Motor neuron (in vitro differentiated cells): Measurements from ENCODE around the gene NECTIN1. TPM values are rescaled to one million over a fixed set of nuclear protein-coding genes. Genes with fewer than 3 reads are reported as not detected.

Experiments
- ATAC-seq, 8 experiments: fragments of 200-7000 bp; cut with Tn5 transposase; replicated peaks in 6 of 8; 2 replicates each; pipeline ENCODE4 v1.8.0; 2021; ENCODE audit warnings: mild to moderate bottlenecking in 8 of 8, moderate library complexity in 8 of 8
- H3K27ac ChIP-seq, 2 donors: fragments of 250-450 bp; sonication (Bioruptor Pico); 2 replicates each; pipeline ENCODE4 v1.9.0; 2021; ENCODE audit warnings: antibody characterized with exemption in 2 of 2, mild to moderate bottlenecking in 2 of 2, moderate library complexity in 1 of 2
- H3K4me1 ChIP-seq, 2 donors: fragments of 250-450 bp; sonication (Bioruptor Pico); replicated peaks in 1 of 2; 2 replicates each; pipeline ENCODE4 v1.6.1; 2021; ENCODE audit warnings: antibody characterized with exemption in 2 of 2, mild to moderate bottlenecking in 2 of 2, moderate library complexity in 1 of 2
- H3K4me3 ChIP-seq, 5 donors: fragments of 250-450 bp; sonication (Bioruptor Pico); 2 replicates each; pipeline ENCODE4 v1.9.0; 2021; ENCODE audit warnings: antibody characterized with exemption in 5 of 5, mild to moderate bottlenecking in 5 of 5, moderate library complexity in 4 of 5
- WGBS, 10 experiments: fragments of 450-650 bp; shearing (Covaris generic); methylation state at CpG; one replicate each; pipeline ENCODE4 v1.0.0; 2022; 5-methylcytosine and 5-hydroxymethylcytosine counted together
- in situ Hi-C, 9 experiments: fragments of 400-800 bp; cut with MboI; loops; one replicate each; pipeline ENCODE4 v1.15.0; 2021; ENCODE audit warnings: low sequenced_read_pairs in 9 of 9, low pct_unique_long_range_greater_than_20kb in 2 of 9; ENCODE audit not compliant: unreplicated experiment in 9 of 9
- total RNA-seq, 8 experiments: library from RNA; unstranded; fragments of 300-600 nt; gene quantifications; 2 replicates each; pipeline versions ENCODE4 v1.2.3 to v1.2.4, GENCODE V29; 2022

NECTIN1 gene
- total RNA-seq, 8 experiments from 2014 or later: 7.2 to 35.9 (median 19.1) TPM

DNA sequence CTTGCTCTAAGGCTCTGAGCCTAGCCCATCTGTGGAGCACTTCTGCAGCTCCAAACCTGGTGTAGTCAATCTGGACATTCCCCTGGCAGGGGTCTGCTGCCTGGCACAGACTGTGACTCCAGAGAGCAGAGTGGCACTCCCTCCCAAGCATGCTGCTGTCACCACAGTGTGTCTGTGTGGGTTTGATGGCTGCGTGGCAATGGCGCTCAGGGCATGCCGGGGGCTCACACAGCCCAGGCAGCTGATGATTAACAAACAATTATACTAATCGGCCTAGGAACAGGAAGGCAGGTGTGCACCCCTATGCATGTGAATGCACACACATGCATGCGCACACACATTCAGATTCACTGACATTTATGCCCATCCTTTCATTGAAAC, 9.0 kb upstream of the NECTIN1 start:
- H3K27ac ChIP-seq: no peak overlapping the region
- H3K4me3 ChIP-seq: no peak overlapping the region
- WGBS, 10 experiments: 20 to 94% (median 89%) methylated on average over 1 to 3 of the region's 5 CpGs; no CpG with 5 or more reads in 6 of the 10 experiments
- no peak for ATAC-seq
- peaks cover 26 to 28% of the 10 kb centered on the region in 2 donors for H3K4me1 ChIP-seq
- in situ Hi-C loops: loop anchor here in 1 of 9 experiments (10.0 to 25.0 kb wide), 2 partner anchors 251 to 367 kb away; no protein-coding TSS in a partner anchor

DNA sequence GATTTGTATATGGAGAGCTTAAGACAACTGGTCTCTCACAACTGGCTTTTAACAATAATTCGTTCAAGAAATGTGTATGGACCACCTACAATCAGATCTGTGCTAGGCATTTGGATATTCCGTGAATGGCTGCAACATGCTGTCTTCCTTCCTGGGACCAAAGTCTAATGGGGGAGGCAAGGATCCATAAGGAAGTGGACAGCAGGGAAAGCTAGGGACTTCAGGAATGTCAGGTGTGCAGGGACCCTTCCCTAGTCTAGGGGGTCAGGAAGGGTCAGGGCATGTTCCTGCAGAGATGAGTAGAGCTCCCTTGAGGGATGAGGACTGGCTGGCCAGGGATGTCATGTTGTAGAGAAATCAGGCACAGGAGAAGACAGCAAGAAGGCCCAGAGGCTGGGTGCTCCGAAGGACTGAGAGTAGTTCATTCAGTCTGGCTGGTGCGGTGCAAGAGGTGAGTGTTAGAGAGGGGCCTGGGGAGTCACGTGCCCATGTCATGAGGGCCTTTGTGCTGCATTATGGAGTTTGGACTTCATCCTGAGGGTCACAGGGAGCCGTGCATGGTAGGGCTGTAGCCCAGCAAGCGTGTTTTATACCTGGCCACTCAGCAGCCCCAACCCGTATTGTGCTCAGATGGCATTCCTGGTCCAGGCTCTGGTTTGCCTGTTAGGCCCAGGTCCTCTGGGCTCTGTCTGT, 8.5 kb upstream of the NECTIN1 start:
- in situ Hi-C loops: loop anchor here in 1 of 9 experiments (10.0 to 25.0 kb wide), 2 partner anchors 250 to 367 kb away; no protein-coding TSS in a partner anchor
- Histone ChIP-seq H3K4me1 (peaks cover 22 to 23% of the 10 kb centered on the region in 2 donors), H3K4me3 (no peak overlapping the region), H3K27ac (no peak overlapping the region)
- no peak for ATAC-seq
- WGBS, 10 experiments: 70 to 100% (median 91%) methylated on average over 1 to 8 of the region's 8 CpGs; no CpG with 5 or more reads in 4 of the 10 experiments

DNA sequence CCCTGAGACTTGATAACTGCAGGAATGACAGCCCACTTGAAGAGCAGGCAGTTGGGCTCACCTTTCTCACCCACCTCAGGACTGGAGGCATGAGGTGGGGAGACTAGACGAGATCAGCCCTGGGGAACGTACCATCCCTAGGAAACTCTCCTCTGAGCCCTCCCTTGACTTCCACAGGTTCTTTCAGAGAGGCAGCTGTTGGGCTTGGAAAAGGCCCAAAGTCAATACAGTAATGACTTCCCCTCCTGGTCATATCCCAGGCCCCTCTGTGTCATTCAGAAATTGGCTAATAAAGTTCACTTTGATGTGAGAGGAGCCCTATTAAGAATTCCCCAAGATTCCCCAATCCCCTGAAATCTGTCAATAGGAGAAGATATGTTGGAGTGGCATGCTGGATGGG, 5.8 kb upstream of the NECTIN1 start:
- peaks cover 13 to 14% of the 10 kb centered on the region in 2 donors for H3K4me1 ChIP-seq
- H3K27ac ChIP-seq: no peak overlapping the region
- WGBS, 10 experiments: 92 to 100% (median 100%) methylated on average over 1 to 2 of the region's 2 CpGs; no CpG with 5 or more reads in 7 of the 10 experiments
- H3K4me3 ChIP-seq: no peak overlapping the region
- in situ Hi-C loops: loop anchor here in 1 of 9 experiments (10.0 to 25.0 kb wide), 2 partner anchors 247 to 370 kb away; no protein-coding TSS in a partner anchor
- ATAC-seq: no peak

DNA sequence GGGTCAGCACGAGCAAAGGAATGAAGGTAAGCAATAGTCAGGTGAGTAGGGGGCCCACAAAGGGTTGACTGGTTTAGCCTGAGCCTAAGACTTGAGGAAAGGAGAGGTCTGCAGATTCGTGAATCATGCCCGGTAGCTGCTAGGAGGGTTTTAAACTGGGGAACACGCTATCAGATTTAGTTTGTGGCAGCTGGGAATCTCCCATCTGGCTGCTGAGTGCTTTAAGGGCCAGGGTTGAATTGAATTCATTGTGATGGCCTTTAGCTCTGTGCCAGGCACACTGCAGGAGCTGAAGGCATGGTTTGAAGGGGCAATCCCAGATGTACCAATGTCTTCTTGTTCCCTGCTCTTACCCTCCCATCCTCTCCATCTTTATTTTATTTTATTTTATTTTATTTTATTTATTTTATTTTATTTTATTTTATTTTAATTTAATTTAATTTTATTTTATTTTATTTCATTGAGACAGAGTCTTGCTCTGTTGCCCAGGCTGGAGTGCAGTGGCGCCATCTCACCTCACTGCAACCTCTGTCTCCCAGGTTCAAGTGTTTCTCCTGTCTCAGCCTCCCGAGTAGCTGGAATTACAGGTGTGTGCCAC, 1.9 kb upstream of the NECTIN1 start:
- peaks cover 5 to 12% of the 10 kb centered on the region in 2 donors for H3K4me1 ChIP-seq
- in situ Hi-C loops: loop anchor here in 1 of 9 experiments (10.0 to 25.0 kb wide), 2 partner anchors 244 to 374 kb away; no protein-coding TSS in a partner anchor
- no peak overlapping the region for H3K27ac ChIP-seq
- ATAC-seq: no peak
- H3K4me3 ChIP-seq: no peak overlapping the region
- WGBS, 10 experiments: 50 to 100% (median 89%) methylated on average over 1 to 5 of the region's 6 CpGs

DNA sequence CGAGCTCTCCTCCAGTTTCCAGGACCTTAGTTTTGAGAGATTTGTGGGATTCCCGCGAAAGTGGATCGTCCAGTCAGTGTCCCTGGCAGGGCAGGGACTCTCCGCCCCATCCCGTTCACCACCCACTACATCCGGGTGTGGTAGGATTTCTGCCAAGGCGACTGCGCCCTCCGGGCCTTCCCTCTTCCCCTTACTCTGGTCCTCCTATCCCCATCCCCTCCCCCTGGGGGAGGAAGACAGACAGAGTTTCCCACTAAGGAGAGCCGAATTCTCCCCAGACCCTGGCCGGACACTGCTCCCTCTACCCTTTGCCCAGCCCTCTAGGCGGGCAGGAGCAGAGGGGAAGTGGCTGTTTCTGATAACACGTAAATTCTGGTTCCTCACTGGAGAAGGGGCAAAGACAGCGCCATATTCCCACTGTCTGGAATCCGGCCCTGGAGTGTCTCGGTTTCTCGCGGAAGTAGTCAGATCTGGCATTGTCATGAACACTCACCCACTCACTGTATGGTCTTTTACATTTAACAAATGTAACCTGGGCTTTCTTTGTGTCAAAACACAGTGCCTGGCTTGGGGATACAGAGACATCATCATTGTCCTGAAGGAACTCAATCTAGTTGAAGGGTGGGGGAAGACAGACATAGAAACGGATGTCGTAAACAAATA, 1.1 kb upstream of the NECTIN1 start:
- Histone ChIP-seq H3K4me3 (no peak overlapping the region), H3K27ac (no peak overlapping the region), H3K4me1 (peaks cover 13 to 20% of the 10 kb centered on the region in 2 donors)
- in situ Hi-C loops: loop anchor here in 1 of 9 experiments (10.0 to 25.0 kb wide), 2 partner anchors 243 to 375 kb away; no protein-coding TSS in a partner anchor
- peak in 3 of 8 experiments; percentile 3 to 21 (median 13) for ATAC-seq
- WGBS, 10 experiments: 30 to 78% (median 76%) methylated on average over 2 to 7 of the region's 21 CpGs; no CpG with 5 or more reads in 4 of the 10 experiments

DNA sequence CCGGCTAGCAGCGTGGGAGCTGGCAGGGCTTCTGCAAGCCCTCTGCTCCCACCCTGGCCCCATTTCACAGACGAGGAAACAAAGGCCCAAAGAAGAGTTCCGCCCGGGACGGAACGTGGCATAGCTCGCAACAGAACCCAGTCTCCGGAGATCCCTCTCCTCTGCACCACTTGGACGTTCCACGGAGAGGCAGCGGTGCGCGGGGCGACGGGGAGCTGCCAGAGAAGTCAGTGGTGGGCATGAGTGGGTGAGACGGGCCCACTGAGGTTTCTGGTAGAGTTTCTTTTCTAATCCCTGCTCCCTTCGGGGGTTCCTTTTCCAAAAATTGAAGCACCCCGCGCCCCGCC, 554 bp upstream of the NECTIN1 start:
- in situ Hi-C loops: loop anchor here in 1 of 9 experiments (25.0 kb wide), 1 partner anchor 242 kb away; no protein-coding TSS in a partner anchor
- peaks cover 18 to 25% of the 10 kb centered on the region in 2 donors for H3K4me1 ChIP-seq
- 0 to 80% (median 60%) methylated on average over 1 to 3 of the region's 21 CpGs; no CpG with 5 or more reads in 7 of the 10 experiments for WGBS, 10 experiments
- peak overlapping the region in 1 of 2 donors; percentile 86 for H3K27ac ChIP-seq
- H3K4me3 ChIP-seq: peak overlapping the region; percentile 60 to 91 (median 88)
- ATAC-seq: peak in 4 of 8 experiments; percentile 3 to 7 (median 6)

DNA sequence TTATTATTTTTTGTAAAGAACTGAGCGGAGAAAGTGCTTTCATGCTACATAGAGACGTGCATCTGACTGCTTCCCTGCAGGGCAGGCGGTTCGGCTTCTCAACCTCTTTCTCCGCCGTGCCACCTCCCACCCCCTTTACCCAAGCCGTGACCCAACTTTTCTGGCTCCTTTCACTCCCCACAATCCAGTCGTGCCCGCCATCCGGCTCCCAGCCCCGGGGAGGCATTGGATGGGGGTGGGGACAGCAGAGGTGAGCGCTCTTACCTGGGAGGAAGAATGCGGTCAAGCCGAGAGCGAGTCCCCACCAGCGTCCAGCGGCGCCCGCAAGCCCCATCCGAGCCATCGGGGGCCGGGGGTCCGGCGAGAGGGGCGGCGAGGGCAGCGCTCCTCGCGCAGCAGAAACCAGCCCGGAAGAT, 781 bp downstream of the NECTIN1 start:
- peak overlapping the region; percentile 60 to 91 (median 88) for H3K4me3 ChIP-seq
- peaks cover 31 to 38% of the 10 kb centered on the region in 2 donors for H3K4me1 ChIP-seq
- in situ Hi-C loops: loop anchor here in 1 of 9 experiments (25.0 kb wide), 1 partner anchor 241 kb away; no protein-coding TSS in a partner anchor
- peak in 2 of 8 experiments; percentile 0 to 1 for ATAC-seq
- peak overlapping the region; percentile 86 to 89 for H3K27ac ChIP-seq
- 0 to 2% methylated on average over 5 to 7 of the region's 30 CpGs; no CpG with 5 or more reads in 8 of the 10 experiments for WGBS, 10 experiments

DNA sequence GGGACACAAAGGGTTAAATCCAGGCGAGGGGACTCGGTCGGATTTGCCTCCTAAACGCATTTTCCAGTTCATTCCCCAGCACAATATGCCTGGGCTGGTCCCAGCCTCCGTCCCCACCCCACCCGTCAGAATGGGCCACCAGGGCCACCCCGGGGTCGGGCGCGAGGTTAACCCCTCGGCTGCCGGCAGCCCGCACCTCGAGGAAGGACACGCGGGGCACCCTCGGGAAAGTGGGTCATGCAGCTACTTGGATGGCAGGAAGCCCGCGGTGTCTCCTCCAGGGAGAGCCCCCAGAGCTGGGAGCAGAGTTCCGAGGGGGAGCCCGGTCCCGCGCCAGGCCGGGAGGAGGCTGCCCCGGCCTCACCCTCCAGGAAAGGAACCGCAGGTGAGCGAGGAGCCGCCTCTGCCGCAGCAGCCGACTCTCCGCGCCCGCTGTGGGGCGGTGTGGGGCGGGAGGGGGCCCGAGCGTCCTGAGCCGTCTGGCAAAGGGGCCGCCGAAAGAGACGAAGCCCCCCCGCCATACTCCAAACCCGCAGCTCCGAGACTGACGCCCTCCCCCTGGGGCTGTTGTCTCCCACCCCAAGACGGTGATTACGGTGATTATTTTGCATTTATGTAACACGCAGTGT, 1.4 kb downstream of the NECTIN1 start:
- ATAC-seq: peak in 6 of 8 experiments; percentile 0 to 31 (median 10)
- H3K27ac ChIP-seq: peak overlapping the region; percentile 86 to 89
- in situ Hi-C loops: loop anchor here in 1 of 9 experiments (25.0 kb wide), 1 partner anchor 240 kb away; no protein-coding TSS in a partner anchor
- 0 to 6% methylated on average over 2 to 3 of the region's 48 CpGs; no CpG with 5 or more reads in 8 of the 10 experiments for WGBS, 10 experiments
- peak overlapping the region; percentile 60 to 91 (median 88) for H3K4me3 ChIP-seq
- peaks cover 31 to 38% of the 10 kb centered on the region in 2 donors for H3K4me1 ChIP-seq

DNA sequence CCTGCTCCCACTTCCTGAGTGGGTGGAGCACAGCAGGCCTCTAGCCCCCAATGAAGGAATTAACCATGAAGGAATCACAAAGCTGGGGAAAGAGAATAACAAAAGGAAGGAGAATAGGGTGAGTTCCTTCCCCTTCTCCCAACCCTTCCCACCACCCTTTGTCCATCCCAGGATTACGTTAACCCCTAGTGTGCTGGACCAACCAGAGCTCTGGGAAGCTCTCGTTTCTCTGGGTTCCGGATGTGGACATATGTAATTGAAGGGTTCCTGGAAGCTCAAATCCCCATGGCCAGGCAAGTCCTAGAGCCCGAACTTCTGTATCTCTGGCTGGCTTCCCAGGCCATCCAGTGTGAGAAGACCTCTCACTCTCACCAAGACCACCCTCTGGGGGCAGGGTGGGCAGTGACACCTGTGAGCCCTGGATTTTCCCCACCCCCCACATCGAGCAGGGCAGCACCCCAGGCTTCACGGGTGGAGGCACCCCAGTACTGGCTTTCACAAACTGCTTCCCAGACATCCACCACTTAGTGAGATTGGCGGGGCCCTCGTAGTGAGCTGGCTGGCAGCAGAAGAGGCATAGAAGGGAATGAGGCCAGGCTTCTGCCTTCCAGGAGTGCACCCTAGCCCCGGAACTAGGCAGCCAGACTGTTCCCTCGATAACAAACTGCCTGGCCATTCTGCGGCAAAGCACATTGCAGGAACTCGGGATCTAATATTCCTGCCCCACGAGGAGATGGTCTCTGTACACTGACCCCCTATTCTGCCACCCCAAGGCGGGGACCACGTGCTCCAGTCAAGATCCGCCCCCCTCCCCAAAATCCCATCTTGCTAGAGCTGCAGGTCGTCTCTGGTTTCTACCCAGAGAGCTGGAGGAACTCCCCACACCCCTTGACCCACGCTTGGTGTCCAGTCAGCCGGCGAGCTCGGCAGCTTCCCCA, 2.1 kb downstream of the NECTIN1 start:
- no peak for ATAC-seq
- 0 to 31% (median 0%) methylated on average over 1 to 4 of the region's 21 CpGs; no CpG with 5 or more reads in 5 of the 10 experiments for WGBS, 10 experiments
- peaks cover 31 to 38% of the 10 kb centered on the region in 2 donors for H3K4me1 ChIP-seq

DNA sequence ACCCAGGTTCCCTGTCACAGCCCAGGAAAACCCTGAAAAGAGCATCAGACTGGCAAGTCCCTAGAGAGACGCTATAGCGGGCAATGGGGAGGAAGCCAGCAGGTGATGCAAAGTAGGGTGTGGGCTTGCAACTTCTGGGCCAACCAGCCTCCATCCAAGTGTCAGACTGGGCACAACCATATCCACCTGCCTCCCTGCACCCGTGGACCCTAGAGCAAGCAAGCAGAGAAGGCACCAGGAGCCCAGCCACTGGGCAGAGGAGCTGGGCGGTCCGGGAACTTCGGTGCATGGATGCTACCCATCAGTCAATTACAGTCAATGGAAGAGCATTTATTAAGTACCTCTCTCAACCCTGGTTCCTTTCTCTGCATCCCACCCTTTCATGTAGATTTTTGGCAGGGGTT, 2.8 kb downstream of the NECTIN1 start:
- Histone ChIP-seq H3K4me3 (peak overlapping the region; percentile 60 to 91 (median 88)), H3K4me1 (peaks cover 31 to 44% of the 10 kb centered on the region in 2 donors), H3K27ac (peak overlapping the region; percentile 24 to 89)
- in situ Hi-C loops: loop anchor here in 1 of 9 experiments (25.0 kb wide), 1 partner anchor 239 kb away; no protein-coding TSS in a partner anchor
- ATAC-seq: no peak
- 0 to 70% (median 13%) methylated on average over 1 to 3 of the region's 6 CpGs; no CpG with 5 or more reads in 5 of the 10 experiments for WGBS, 10 experiments

More for the DNA sequence above, 2.1 kb downstream of the NECTIN1 start:
- Histone ChIP-seq H3K27ac (peak overlapping the region; percentile 86 to 89), H3K4me3 (peak overlapping the region; percentile 60 to 91 (median 88))
- in situ Hi-C loops: loop anchor here in 1 of 9 experiments (25.0 kb wide), 1 partner anchor 240 kb away; no protein-coding TSS in a partner anchor

DNA sequence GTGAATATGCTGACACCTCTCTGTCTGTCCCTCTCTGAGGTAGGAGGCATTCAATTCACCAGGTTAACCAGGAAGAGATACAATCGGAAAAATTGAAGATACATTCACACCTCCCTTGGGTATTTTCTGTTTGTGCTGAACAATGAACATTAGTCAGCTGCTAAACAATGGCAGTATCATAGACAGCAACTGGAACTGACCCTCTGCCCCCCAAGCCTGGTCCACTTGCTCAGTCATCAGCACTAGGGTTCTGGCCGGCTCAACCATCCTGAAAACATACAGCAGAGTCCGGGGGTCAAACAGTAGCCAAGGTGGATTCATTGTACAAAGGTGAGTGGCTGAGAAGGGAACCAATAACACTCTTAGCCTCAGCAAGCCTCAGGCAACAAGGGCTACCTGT, 4.0 kb downstream of the NECTIN1 start:
- in situ Hi-C loops: loop anchor here in 1 of 9 experiments (25.0 kb wide), 1 partner anchor 238 kb away; no protein-coding TSS in a partner anchor
- peak overlapping the region in 2 of 5 donors; percentile 88 to 91 for H3K4me3 ChIP-seq
- 45 to 90% (median 69%) methylated on average over 1 to 3 of the region's 3 CpGs; no CpG with 5 or more reads in 4 of the 10 experiments for WGBS, 10 experiments
- no peak for ATAC-seq
- peaks cover 34 to 46% of the 10 kb centered on the region in 2 donors for H3K4me1 ChIP-seq
- H3K27ac ChIP-seq: no peak overlapping the region
